Gastrocnemius medialis (tissue), 4 donors: ENCODE measurements around the gene ROBO1.

ENCODE experiments used
- CTCF ChIP-seq, 5 experiments: fragments of 450-650 bp in 3 of 5; fragments of 200-600 bp in 2 of 5; sonication (generic) in 2 of 5; IDR thresholded peaks in 4 of 5; conservative IDR thresholded peaks in 1 of 5; 1 replicate in 4 of 5; 2 replicates in 1 of 5; pipeline ENCODE4 v1.5.1; 2016 to 2019; ENCODE audit warnings: antibody characterized with exemption in 5 of 5, mild to moderate bottlenecking in 3 of 5, moderate library complexity in 3 of 5
- POLR2A ChIP-seq, 2 donors: fragments of 450-650 bp; IDR thresholded peaks; one replicate each; pipeline ENCODE4 v1.6.1; 2017; ENCODE audit warnings: antibody characterized with exemption in 2 of 2, mild to moderate bottlenecking in 2 of 2, moderate library complexity in 2 of 2

GRCh38 chr3:78881501-78881900 is 886.3 kb downstream of the ROBO1 start:
- TF ChIP-seq CTCF (IDR thresholded peaks at IDR 0.05 in 4 of 5, conservative IDR thresholded peaks at IDR 0.05 in 1 of 5) (no peak), POLR2A (IDR thresholded peaks at IDR 0.05) (no peak)
